Fibroblast of peridontal ligament (primary cell): ENCODE data around the gene LGMN.
"Not testable (repeated sequence)": the region's sequence is repeated elsewhere in the genome, so short reads cannot be mapped to it uniquely, and the experiment has no call there.

Experiments
- DNase-seq: peaks from one replicate; pipeline ENCODE4 v3.0.0-alpha.2; 2010; ENCODE audit errors: extremely low read depth

LGMN gene

GRCh38 chr14:92763666-92764631 is 15.5 kb upstream of the LGMN start:
- DNase-seq = not testable (repeated sequence)

GRCh38 chr14:92760524-92760805 is 12.0 kb upstream of the LGMN start:
- DNase-seq = no peak

- DNase-seq = no peak
Observed at GRCh38 chr14:92759679-92760523, 11.5 kb upstream of the LGMN start.

GRCh38 chr14:92759300-92759678 is 10.9 kb upstream of the LGMN start:
- peak; percentile 29 for DNase-seq

- DNase-seq = no peak
Observed at GRCh38 chr14:92756446-92756845, 8.0 kb upstream of the LGMN start.

- DNase-seq = peak; percentile 29
Observed at GRCh38 chr14:92755495-92755894, 7.1 kb upstream of the LGMN start.

- no peak for DNase-seq
Observed at GRCh38 chr14:92754966-92755365, 6.5 kb upstream of the LGMN start.

- no peak for DNase-seq
Observed at GRCh38 chr14:92753250-92753649, 4.8 kb upstream of the LGMN start.

GRCh38 chr14:92751819-92752218 is 3.4 kb upstream of the LGMN start:
- no peak for DNase-seq

- peak; percentile 30 for DNase-seq
Observed at GRCh38 chr14:92750994-92751400, 2.6 kb upstream of the LGMN start.

GRCh38 chr14:92750222-92750728 is 1.8 kb upstream of the LGMN start:
- DNase-seq = not testable (repeated sequence)

- peak; percentile 31 for DNase-seq
Observed at GRCh38 chr14:92747701-92748258, 647 bp downstream of the LGMN start.

- no peak for DNase-seq
Observed at GRCh38 chr14:92744198-92744597, 4.2 kb downstream of the LGMN start.

GRCh38 chr14:92740440-92740839 is 8.0 kb downstream of the LGMN start:
- no peak for DNase-seq

GRCh38 chr14:92737619-92738188 is 10.7 kb downstream of the LGMN start:
- no peak for DNase-seq

- DNase-seq = no peak
Observed at GRCh38 chr14:92737206-92737605, 11.2 kb downstream of the LGMN start.

GRCh38 chr14:92735344-92735743 is 13.1 kb downstream of the LGMN start:
- DNase-seq = no peak

- no peak for DNase-seq
Observed at GRCh38 chr14:92734618-92735017, 13.8 kb downstream of the LGMN start.

GRCh38 chr14:92733007-92733406 is 15.4 kb downstream of the LGMN start:
- DNase-seq = no peak

GRCh38 chr14:92731622-92732115 is 16.8 kb downstream of the LGMN start:
- no peak for DNase-seq

- DNase-seq = peak; percentile 95
Observed at GRCh38 chr14:92729634-92730358, 18.6 kb downstream of the LGMN start.
